ENCODE data around the gene TMEM151B.
"Not testable (repeated sequence)": the region's sequence is repeated elsewhere in the genome, so short reads cannot be mapped to it uniquely, and the experiment has no call there.

Gene TMEM151B

GRCh38 chr6:44338228-44339122 lies 68.2 kb downstream of the TMEM151B start:
- FAIRE-seq: no peak
- no peak for TF ChIP-seq POLR2A (IDR thresholded peaks at IDR 0.05; ENCODE audit: low read depth, low read length)
- peak; percentile 61 for DNase-seq (ENCODE audit: insufficient read length, low spot score)

DNA sequence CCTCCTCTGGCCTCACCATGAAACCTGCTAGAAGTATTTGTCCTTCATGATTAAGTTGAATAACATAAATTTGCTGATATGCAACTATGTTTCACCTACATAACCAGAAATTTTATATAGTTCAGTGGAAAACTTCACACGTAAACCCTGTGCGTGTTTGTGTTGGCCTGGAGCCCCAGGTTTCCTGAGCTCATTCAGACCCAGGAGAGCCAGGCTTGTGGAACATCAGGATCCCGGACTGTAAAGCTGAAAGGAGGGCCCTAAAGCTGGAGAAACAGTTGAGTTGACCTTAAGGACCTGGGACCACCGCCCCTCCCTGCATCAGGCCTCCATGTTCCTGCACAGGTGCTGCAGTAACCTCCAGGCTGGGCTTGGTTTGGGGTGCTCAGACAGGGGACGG lies 69.1 kb downstream of the TMEM151B start:
- DNase-seq (ENCODE audit: insufficient read length, low spot score) (no peak), FAIRE-seq (no peak)

DNA sequence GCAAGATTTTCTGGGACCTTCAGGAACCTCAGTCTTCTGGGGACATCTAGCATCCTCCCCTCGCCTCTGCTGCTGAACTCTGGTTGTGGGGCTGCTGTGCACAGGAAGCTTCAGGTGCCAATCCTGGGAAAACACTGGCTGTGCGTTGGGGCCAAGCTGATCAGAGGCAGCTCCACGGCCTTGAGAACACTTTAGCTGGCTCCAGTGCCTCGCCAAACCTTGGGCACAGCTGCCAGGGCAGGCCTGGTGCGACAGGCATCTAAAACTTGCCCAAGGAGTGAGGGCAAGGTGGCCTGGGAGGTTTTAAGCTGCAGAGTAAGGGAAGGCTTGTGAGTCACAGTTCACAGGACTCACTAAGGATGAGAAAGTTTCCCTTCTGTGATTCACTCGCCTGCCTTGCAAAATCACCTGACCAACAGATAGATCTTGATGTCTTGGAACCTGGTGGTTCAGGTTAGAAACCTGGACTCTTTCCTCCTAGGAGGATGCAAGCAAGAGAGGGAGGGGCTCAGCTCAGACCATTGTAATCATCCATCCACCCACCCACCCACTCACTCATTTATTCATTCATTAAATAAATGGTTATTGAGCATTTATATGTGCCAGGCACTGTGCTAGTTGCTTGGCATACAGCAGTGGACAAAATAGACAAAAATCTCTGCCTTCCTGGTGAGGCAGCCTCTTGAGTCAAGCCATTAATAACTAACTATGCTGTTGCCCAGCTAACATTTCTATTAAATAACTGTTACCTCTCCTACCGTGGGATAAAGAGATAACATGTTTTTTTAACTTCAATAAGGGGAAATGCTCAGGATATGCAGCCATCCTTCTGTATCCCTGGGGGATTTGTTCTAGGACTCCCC lies 69.7 kb downstream of the TMEM151B start:
- TF ChIP-seq POLR2A (IDR thresholded peaks at IDR 0.05; ENCODE audit: low read depth, low read length): no peak
- DNase-seq (ENCODE audit: insufficient read length, low spot score) (peak; percentile 87), FAIRE-seq (peak; percentile 86)

More for the DNA sequence above, 69.1 kb downstream of the TMEM151B start:
- TF ChIP-seq POLR2A (IDR thresholded peaks at IDR 0.05; ENCODE audit: low read depth, low read length): no peak

GRCh38 chr6:44341095-44341890 lies 71.0 kb downstream of the TMEM151B start:
- FAIRE-seq: no peak
- no peak for TF ChIP-seq POLR2A (IDR thresholded peaks at IDR 0.05; ENCODE audit: low read depth, low read length)
- DNase-seq (ENCODE audit: insufficient read length, low spot score): no peak

- FAIRE-seq: no peak
- no peak for DNase-seq (ENCODE audit: insufficient read length, low spot score)
- no peak for TF ChIP-seq POLR2A (IDR thresholded peaks at IDR 0.05; ENCODE audit: low read depth, low read length)
These were observed 71.8 kb downstream of the TMEM151B start for GRCh38 chr6:44342052-44342451.

GRCh38 chr6:44342489-44342888 lies 72.2 kb downstream of the TMEM151B start, which contains the start of gene SPATS1:
Gene SPATS1, plus strand, starts transcription at chr6:44342650. Its CDS starts 446 bp downstream, at chr6:44343096.
- no peak for FAIRE-seq
- no peak for TF ChIP-seq POLR2A (IDR thresholded peaks at IDR 0.05; ENCODE audit: low read depth, low read length)
- DNase-seq (ENCODE audit: insufficient read length, low spot score): no peak

DNA sequence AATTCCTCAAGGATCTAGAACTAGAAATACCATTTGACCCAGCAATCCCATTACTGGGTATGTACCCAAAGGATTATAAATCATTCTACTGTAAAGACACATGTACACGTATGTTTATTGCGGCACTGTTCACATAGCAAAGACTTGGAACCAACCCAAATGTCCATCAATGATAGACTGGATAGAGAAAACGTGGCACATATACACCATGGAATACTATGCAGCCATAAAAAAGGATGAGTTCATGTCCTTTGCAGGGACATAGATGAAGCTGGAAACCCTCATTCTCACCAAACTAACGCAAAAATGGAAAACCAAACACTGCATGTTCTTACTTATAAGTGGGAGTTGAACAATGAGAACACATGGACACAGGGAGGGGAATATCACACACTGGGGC lies 76.6 kb downstream of the TMEM151B start:
- DNase-seq (ENCODE audit: insufficient read length, low spot score); FAIRE-seq: not testable (repeated sequence)

DNA sequence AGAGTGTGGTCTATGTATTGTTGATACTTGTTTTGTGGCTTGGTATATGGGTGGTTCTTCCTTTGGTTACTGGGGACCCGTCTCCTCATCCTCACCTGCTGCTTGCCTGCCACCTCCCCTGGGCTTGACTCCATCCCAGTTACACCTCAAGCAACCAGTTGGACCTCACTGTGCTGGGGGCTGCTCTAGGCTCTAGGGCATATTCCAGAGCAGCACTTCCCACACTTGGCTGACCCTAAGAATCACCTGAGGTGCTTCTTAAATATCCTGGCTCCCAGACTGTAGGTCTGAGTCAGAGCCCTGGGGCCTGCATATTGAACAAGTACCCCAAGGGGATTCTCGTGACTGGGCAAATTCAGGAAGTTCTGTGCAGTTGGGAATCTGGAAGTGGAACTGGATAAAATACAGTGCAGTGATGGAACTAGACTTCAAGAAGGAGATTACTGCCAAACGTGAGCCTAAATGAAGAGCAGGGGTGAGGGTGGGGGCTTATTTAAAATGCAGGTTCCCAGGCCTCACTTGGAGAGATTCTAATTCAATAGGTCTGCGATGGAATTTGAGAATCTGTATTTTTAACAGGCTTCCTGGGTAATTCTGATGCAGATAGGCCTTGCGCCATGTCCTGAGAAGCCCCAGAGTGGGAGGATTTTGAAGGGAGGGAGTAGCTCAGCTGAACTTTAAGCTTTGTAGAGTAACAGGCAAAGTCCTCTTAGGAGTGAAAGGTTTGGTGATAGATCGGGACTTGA lies 79.8 kb downstream of the TMEM151B start:
- DNase-seq (ENCODE audit: insufficient read length, low spot score) (no peak), FAIRE-seq (no peak)
- no peak for TF ChIP-seq POLR2A (IDR thresholded peaks at IDR 0.05; ENCODE audit: low read depth, low read length)

- not testable (repeated sequence) for FAIRE-seq
These were observed 80.4 kb downstream of the TMEM151B start for GRCh38 chr6:44350650-44350994.

DNA sequence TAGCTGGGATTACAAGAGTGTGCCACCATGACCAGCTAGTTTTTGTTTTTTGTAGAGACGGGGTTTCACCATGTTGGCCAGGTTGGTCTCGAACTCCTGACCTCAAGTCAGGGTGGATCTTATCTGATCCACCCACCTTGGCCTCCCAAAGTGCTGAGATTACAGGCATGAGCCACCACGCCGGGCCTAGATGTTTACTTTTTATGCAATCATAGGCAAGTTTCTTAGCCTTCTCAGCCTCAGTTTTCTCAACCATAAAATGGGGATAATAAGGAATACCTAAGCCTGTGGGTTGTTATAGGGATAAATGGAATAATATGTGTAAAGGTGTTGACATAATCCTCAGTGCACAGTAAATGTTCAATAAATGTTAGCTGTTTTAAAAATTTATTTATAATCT lies 82.0 kb downstream of the TMEM151B start:
- DNase-seq (ENCODE audit: insufficient read length, low spot score) (no peak), FAIRE-seq (no peak)
- TF ChIP-seq POLR2A (IDR thresholded peaks at IDR 0.05; ENCODE audit: low read depth, low read length): no peak

More at GRCh38 chr6:44350650-44350994, 80.4 kb downstream of the TMEM151B start:
- DNase-seq (ENCODE audit: insufficient read length, low spot score): not testable (repeated sequence)

- FAIRE-seq: no peak
- DNase-seq (ENCODE audit: insufficient read length, low spot score): no peak
- TF ChIP-seq POLR2A (IDR thresholded peaks at IDR 0.05; ENCODE audit: low read depth, low read length): no peak
These were observed 83.1 kb downstream of the TMEM151B start for GRCh38 chr6:44353336-44353735.

DNA sequence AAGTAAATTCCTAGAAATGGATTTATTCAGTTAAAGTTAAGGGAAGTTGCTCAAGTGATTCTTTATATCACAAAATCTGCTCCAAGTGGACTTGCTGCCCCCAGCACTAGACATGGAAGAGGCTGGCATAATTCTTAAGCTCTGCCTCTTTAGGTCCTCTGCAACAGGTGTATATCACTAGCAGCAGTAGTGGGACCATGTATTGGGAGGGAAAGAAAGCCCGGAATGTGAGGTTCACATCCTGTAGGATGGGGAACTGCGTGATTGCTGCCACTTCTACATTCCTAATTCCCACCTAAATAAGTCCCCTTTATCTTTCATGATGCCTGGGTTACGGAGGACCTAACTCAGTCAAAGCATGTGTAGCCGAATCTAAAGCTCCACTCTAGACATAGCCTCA lies 85.4 kb downstream of the TMEM151B start:
- no peak for DNase-seq (ENCODE audit: insufficient read length, low spot score)
- FAIRE-seq: no peak

DNA sequence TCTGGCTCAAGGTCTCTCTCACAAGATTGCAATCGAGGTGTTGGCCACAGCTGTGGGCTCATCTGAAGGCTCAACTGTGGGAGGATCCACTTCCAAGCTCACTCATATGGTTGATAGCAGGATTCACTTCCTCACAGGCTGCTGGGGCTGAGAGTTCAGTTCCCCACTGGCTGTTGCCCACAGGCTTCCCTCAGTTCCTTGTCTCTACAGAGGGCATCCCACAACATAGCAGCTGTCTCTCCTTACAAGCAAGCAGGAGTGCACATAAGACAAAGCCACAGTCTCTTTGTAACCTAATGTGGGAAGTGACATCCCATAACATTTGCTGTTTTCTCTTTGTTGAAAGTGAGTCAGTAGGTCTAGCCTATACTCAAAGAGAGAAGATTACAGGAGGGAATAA lies 86.2 kb downstream of the TMEM151B start:
- DNase-seq (ENCODE audit: insufficient read length, low spot score) (no peak), FAIRE-seq (no peak)
- TF ChIP-seq POLR2A (IDR thresholded peaks at IDR 0.05; ENCODE audit: low read depth, low read length): no peak

More for the DNA sequence above, 85.4 kb downstream of the TMEM151B start:
- TF ChIP-seq POLR2A (IDR thresholded peaks at IDR 0.05; ENCODE audit: low read depth, low read length): no peak
